Subcutaneous adipose tissue (tissue), 4 donors: ENCODE results near the gene EEF2. TPM values are rescaled to one million over a fixed set of nuclear protein-coding genes. Genes with fewer than 3 reads are reported as not detected.

ENCODE experiments used
- total RNA-seq, 4 donors: library from RNA; depleted of rRNA; stranded (reverse); fragments of >200 nt; gene quantifications; one replicate each; pipeline ENCODE4 v1.1.0, GENCODE V29; 2016
- TF ChIP-seq, protein P1 (sequence below): fragments of 450-650 bp; IDR thresholded peaks from one replicate; pipeline ENCODE4 v1.5.1; 2016; ENCODE audit warnings: low read depth, mild to moderate bottlenecking, control low read depth, antibody characterized with exemption, moderate library complexity

Gene EEF2
- total RNA-seq, 4 donors from 2014 or later = 784 to 3,342 (median 1,545) TPM

DNA sequence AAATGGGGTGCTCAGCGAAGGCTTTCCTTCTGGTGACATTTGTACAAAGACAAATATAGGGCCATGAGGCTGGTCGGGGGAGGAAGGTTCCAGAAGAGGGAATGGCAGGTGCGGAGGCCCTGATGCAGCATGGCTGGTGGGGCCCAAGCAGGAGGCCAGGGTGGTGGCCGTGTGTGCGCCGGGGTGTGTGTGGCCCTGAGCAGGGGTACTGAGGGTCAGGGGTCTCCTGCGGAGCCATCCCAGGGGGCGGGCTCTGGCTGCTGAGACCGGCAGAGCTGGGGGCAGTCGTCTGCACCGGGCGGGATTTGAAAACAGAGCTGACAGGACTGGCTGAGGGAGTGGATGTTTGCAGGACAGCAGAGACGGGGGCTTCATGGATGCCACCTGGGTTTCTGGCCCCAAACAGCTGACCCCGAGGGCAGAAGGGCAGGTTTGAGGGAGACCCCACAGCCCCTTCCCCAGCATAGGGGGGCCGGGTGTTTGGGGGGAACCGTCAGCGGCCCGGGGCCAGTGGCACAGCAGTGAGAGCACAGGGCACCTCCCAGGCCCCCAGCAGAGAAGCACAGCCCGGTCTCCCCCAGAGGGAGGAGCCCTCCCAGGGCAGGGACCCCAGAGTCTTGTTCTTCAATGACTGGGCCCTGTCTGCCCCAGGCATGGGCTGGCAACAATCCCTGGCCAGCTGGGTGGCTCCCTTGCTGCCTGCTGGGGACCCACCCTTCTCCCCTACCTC lies 33.7 kb upstream of the EEF2 start:
- TF ChIP-seq, protein P1, sequence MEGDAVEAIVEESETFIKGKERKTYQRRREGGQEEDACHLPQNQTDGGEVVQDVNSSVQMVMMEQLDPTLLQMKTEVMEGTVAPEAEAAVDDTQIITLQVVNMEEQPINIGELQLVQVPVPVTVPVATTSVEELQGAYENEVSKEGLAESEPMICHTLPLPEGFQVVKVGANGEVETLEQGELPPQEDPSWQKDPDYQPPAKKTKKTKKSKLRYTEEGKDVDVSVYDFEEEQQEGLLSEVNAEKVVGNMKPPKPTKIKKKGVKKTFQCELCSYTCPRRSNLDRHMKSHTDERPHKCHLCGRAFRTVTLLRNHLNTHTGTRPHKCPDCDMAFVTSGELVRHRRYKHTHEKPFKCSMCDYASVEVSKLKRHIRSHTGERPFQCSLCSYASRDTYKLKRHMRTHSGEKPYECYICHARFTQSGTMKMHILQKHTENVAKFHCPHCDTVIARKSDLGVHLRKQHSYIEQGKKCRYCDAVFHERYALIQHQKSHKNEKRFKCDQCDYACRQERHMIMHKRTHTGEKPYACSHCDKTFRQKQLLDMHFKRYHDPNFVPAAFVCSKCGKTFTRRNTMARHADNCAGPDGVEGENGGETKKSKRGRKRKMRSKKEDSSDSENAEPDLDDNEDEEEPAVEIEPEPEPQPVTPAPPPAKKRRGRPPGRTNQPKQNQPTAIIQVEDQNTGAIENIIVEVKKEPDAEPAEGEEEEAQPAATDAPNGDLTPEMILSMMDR = no peak

DNA sequence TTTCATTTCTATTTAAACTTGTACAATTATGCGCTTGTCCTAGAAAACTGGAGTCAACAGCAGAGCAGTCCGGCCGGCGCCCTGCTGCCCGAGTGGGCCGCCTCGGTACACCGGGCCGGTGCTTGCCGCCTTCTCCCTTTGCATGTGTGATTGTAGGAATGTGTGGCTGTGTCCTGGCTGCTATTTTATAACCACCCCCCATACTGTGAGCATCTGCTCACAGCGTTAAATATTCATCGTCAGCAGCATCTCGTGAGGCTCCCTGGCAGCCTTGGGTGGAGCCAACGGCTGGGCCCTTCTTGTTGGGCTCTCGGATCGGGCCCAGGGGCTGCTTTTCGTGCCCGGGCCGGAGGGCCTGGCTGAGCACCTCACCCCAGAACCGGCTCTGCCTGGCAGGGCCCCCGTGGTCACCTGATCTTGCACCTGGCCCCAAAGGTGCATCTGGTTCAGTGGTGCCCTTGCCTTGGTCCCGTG lies 32.9 kb upstream of the EEF2 start:
- TF ChIP-seq, protein P1 = no peak

DNA sequence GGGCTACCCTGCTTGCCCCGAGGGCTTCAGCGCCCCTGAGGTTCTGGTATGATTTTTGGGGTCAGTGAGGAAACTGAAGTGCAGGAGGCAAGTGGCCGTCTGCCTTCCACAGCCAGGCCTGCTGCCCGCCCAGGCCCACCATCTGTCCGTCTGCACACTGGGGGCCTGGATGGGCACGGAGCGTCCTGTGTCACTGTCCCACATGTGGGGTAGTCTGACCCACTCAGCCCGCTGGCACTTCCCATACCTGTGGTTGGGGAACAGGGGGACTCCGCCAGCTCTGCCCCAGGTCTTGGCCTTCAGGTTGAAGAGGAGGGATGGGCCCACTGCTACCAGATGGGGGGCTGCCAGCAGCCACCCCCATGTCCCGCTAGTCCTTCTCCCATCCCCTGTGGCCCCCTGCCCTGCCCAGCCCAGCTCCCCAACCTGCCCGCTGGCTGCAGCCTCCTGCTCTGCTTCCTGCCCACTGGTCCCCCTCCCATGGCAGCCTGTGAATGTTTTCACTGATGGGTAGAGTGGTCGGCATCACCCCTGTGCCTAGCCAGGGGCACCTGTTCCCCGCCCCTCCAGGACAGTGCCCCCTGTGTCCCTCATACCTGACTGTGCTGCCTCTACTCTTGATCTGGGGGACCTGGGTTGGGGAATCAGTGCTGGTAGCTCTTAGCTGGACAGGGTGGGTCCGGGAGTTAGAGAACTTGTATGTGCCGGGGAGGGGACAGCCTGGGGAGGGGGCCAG lies 31.8 kb upstream of the EEF2 start:
- TF ChIP-seq, protein P1 = no peak

DNA sequence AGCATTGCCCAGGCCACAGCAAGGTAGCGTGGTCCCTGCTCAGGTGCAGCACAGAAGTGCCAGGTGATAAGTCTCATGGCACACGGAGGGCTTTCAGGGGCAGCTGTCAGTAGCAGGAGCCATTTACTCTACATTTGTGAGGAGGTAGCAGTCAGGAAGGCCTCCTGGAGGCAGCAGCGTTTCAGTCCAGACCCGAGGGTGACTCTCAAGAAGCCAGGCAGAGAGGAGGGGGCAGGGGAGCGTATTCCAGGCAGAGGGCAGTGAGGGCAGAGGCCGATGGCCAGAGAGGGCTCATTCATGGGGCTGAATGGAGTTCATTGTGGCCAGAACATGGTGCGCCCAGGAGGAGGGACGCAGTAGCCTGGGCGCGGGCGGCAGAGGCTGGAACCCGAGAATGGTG lies 31.2 kb upstream of the EEF2 start:
- TF ChIP-seq, protein P1 = no peak

DNA sequence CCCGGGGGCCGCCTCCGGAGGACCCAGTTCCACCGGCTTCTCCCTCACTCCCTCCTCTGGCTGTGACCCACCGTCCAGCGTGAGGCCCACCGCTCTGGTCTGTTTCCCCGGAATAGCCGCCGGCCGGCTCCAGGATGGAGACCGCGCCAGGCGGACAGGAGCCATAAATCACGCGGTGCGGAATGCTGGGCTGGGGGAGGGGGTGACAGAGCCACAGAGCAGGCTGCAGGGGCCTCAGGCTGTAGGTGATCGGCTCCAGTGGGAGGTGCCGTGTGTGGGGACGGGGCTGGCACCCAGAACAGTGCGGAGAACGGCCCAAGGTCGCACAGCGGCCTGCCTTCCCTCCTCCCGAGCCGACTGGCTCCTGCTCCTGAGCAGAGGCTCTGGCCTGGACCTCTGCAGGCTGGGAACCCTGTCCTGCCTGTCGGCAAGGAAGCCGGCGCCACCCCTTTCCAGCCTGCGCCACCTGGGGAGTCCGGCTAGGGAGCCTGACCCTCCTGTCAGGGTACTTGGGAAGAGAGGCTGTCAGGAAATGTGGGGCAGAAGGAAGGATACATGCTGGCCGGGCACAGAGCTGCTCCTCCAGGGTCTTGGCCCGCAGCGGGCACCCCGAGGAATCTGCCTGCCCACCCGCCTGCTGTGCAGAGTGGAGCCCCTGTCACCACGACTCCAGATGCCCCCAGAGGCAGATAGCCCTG lies 30.6 kb upstream of the EEF2 start:
- TF ChIP-seq, protein P1 = no peak

DNA sequence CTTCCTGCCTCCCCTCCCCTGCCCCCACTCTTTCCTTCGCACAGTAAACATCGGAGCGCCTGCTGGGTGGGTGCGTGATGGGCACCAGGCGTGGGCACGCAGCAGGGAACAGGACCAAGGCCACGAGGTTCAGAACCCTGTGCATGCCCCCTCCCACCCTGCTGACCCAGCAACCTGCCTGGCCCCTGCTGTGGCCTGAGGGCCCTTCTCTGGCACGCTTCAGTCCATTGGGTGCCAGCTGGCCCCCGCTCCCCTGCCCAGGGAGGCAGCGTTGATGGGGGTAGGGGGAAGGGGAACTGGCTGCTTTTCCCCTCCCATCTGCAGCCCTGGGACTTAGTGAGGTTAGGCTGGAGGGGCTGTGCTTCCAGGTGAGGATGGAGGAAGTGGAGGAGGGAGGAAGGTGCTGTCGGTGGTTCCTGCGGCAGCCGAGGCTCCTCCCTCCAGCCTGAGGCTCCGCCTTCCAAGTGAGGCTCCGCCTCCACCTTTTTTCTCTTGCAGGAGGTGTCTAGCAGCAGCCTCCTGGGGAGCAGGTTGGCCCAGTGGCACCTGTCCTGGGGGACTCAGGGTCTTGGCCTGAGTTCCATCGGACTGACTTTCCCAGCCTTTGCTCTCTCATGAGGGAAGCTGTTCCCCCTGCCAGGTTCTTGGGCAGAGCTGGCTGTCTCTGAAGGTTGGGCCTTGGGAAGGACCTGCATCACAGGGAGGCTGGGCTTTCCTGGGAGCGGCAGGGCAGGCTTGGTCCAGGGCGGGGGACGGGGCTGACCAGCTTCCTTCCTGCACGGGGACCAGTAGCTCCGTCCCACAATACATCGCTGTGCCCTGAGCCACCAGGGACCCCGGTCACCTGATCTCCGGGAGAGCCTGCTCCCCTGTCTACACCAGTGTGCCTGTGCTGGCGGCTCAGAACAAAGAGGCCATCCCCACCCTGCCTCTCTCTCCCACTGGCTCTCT lies 29.6 kb upstream of the EEF2 start:
- TF ChIP-seq, protein P1 = no peak
